Body of pancreas (tissue), 4 donors: Measurements from ENCODE around the gene TMEM47. TPM values are rescaled to one million over a fixed set of nuclear protein-coding genes. Genes with fewer than 3 reads are reported as not detected.
A peak's percentile ranks its signal among the peaks of the same experiment; 100 is the strongest.

Source experiments
- ATAC-seq: fragments of 150-250 bp; one replicate; pipeline ENCODE4 v1.9.1; 2016
- DNase-seq, 4 donors: peaks; one replicate each; pipeline ENCODE4 v3.0.0-alpha.2; 2019
- H3K27ac ChIP-seq, 4 donors: fragments of 200-600 bp; sonication (generic); 1 replicate in 3 of 4; 2 replicates in 1 of 4; pipeline versions ENCODE4 v1.5.1 to v1.6.1; 2016 to 2019; ENCODE audit warnings: mild to moderate bottlenecking in 1 of 4, mixed read lengths in 1 of 4, moderate library complexity in 1 of 4
- H3K27me3 ChIP-seq, 2 donors: fragments of 200-600 bp; sonication (generic); one replicate each; pipeline ENCODE4 v1.6.0; 2016; ENCODE audit warnings: mild to moderate bottlenecking in 1 of 2
- H3K36me3 ChIP-seq, 2 donors: fragments of 200-600 bp; sonication (generic); replicated peaks in 1 of 2; 2 replicates each; pipeline ENCODE4 v1.5.1; 2016; ENCODE audit warnings: low read depth in 2 of 2; ENCODE audit not compliant: insufficient read depth in 1 of 2
- H3K4me1 ChIP-seq: fragments of 200-600 bp; sonication (generic); one replicate; pipeline ENCODE4 v1.6.0; 2016
- H3K4me3 ChIP-seq, 2 donors: fragments of 200-600 bp; sonication (generic); 1 replicate in 1 of 2; 2 replicates in 1 of 2; pipeline ENCODE4 v1.5.1; 2016 to 2019
- H3K9me3 ChIP-seq, 3 donors: fragments of 200-600 bp; sonication (generic); 1 replicate in 2 of 3; 2 replicates in 1 of 3; pipeline ENCODE4 v1.5.1; 2016
- CTCF ChIP-seq, 7 experiments: fragments of 450-650 bp in 4 of 7; fragments of 200-600 bp in 3 of 7; sonication (generic) in 3 of 7; IDR thresholded peaks; one replicate each; pipeline ENCODE4 v1.5.1; 2016 to 2019; ENCODE audit warnings: antibody characterized with exemption in 7 of 7
- POLR2A ChIP-seq, 3 donors: fragments of 450-650 bp; IDR thresholded peaks; one replicate each; pipeline ENCODE4 v1.6.1; 2016; ENCODE audit warnings: antibody characterized with exemption in 3 of 3, mild to moderate bottlenecking in 2 of 3
- WGBS, 2 donors: methylation state at CpG; one replicate each; pipeline ENCODE4 v1.1.5; 2017; 5-methylcytosine and 5-hydroxymethylcytosine counted together
- intact Hi-C: fragments of 100-400 bp; cut with DNase I; formaldehyde crosslinking; loops from one replicate; pipeline ENCODE4 v1.15.1; 2023
- total RNA-seq, 2 donors: library from RNA; depleted of rRNA; stranded (reverse); fragments of >200 nt; gene quantifications; one replicate each; pipeline ENCODE4 v1.1.0, GENCODE V29; 2016

The TMEM47 gene
- total RNA-seq, 2 donors from 2014 or later = 3.6 to 12.7 TPM

DNA sequence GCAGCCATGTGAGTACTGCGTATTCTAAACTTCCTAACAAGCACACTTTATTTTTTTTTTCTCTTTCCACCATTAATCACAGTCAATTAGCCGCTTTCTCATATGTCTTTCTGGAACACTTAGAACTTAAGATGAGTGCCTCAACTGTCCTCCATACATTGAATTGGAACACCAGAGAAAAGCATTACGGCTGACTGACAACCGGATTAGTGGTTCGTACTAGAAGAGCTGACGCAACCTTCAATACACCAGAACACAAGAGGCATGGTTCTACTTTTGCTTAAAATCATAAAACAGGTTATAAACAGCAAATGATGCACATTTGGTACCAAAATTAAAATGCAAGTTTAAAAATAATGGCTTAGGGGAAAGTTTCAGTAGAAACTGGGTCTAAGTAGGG, 3.3 kb downstream of the TMEM47 start:
- 59 to 61% methylated on average over 6 of the region's 6 CpGs for WGBS, 2 donors
- DNase-seq (no peak), ATAC-seq (no peak)
- intact Hi-C loops = no loop called here
- TF ChIP-seq POLR2A (IDR thresholded peaks at IDR 0.05) = no peak
- TF ChIP-seq CTCF (IDR thresholded peaks at IDR 0.05) = no peak
- no peaks in the 10 kb centered on the region for H3K9me3 ChIP-seq
- no peaks in the 10 kb centered on the region for H3K36me3 ChIP-seq
- no peaks in the 10 kb centered on the region for H3K27me3 ChIP-seq
- no peak overlapping the region for H3K4me3 ChIP-seq
- peak overlapping the region in 2 of 4 donors; percentile 21 to 36 for H3K27ac ChIP-seq
- peaks cover 5% of the 10 kb centered on the region for H3K4me1 ChIP-seq

- Histone ChIP-seq H3K4me1 (no peaks in the 10 kb centered on the region), H3K27ac (no peak overlapping the region), H3K36me3 (no peaks in the 10 kb centered on the region), H3K9me3 (no peaks in the 10 kb centered on the region), H3K27me3 (no peaks in the 10 kb centered on the region), H3K4me3 (no peak overlapping the region)
- DNase-seq (no peak), ATAC-seq (no peak)
- no peak for TF ChIP-seq CTCF (IDR thresholded peaks at IDR 0.05)
- no peak for TF ChIP-seq POLR2A (IDR thresholded peaks at IDR 0.05)
- 25 to 48% methylated on average over 2 of the region's 2 CpGs for WGBS, 2 donors
- intact Hi-C loops = no loop called here
Measured at GRCh38 chrX:34642849-34643248, 14.2 kb downstream of the TMEM47 start.

DNA sequence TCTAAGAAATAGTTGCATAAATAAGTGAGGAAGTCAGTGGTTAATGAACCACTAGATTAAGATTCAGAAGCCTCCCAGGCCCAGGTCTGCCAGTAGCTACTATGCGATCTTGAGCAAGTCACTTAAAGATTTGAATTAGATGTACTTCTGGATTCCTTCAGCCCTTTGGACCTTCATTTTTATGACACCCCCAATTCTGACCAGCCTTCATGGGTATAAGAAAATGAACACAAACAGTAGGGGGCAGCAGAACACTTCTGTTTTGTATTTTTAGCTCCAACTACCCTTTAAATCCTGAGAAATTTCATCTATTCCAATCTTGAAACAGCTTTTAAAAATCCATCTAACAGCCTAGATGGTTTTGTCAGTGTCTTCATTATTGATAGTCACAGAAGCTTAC, 19.0 kb downstream of the TMEM47 start:
- H3K36me3 ChIP-seq = no peaks in the 10 kb centered on the region
- H3K4me3 ChIP-seq = no peak overlapping the region
- H3K27ac ChIP-seq = no peak overlapping the region
- H3K4me1 ChIP-seq = no peaks in the 10 kb centered on the region
- DNase-seq = peak in 1 of 4 donors; percentile 16
- TF ChIP-seq POLR2A (IDR thresholded peaks at IDR 0.05) (no peak), CTCF (IDR thresholded peaks at IDR 0.05) (peak; percentile 27 to 58 (median 34))
- intact Hi-C loops = no loop called here
- no peaks in the 10 kb centered on the region for H3K9me3 ChIP-seq
- no peak for ATAC-seq
- WGBS, 2 donors = 17 to 42% methylated on average over 1 of the region's 1 CpG
- H3K27me3 ChIP-seq = no peaks in the 10 kb centered on the region

- TF ChIP-seq CTCF (IDR thresholded peaks at IDR 0.05) (no peak), POLR2A (IDR thresholded peaks at IDR 0.05) (no peak)
- Histone ChIP-seq H3K36me3 (no peaks in the 10 kb centered on the region), H3K4me1 (no peaks in the 10 kb centered on the region), H3K4me3 (no peak overlapping the region), H3K27me3 (no peaks in the 10 kb centered on the region), H3K27ac (no peak overlapping the region), H3K9me3 (no peaks in the 10 kb centered on the region)
- DNase-seq (no peak), ATAC-seq (no peak)
- intact Hi-C loops = no loop called here
- WGBS, 2 donors = 15 to 70% methylated on average over 2 of the region's 2 CpGs
Measured at GRCh38 chrX:34634349-34634748, 22.7 kb downstream of the TMEM47 start.

GRCh38 chrX:34632384-34632783, 24.7 kb downstream of the TMEM47 start:
- no peaks in the 10 kb centered on the region for H3K4me1 ChIP-seq
- no peak for ATAC-seq
- no peak overlapping the region for H3K4me3 ChIP-seq
- WGBS, 2 donors = 53 to 63% methylated on average over 3 of the region's 3 CpGs
- no peak for TF ChIP-seq POLR2A (IDR thresholded peaks at IDR 0.05)
- TF ChIP-seq CTCF (IDR thresholded peaks at IDR 0.05) = no peak
- H3K9me3 ChIP-seq = no peaks in the 10 kb centered on the region
- intact Hi-C loops = no loop called here
- no peaks in the 10 kb centered on the region for H3K27me3 ChIP-seq
- no peak for DNase-seq
- no peak overlapping the region for H3K27ac ChIP-seq
- H3K36me3 ChIP-seq = no peaks in the 10 kb centered on the region
